ENCODE data around the gene INAFM1. TPM values are rescaled to one million over a fixed set of nuclear protein-coding genes. Genes with fewer than 3 reads are reported as not detected.

INAFM1 gene
- total RNA-seq, 1 donor: 2.5 TPM

DNA sequence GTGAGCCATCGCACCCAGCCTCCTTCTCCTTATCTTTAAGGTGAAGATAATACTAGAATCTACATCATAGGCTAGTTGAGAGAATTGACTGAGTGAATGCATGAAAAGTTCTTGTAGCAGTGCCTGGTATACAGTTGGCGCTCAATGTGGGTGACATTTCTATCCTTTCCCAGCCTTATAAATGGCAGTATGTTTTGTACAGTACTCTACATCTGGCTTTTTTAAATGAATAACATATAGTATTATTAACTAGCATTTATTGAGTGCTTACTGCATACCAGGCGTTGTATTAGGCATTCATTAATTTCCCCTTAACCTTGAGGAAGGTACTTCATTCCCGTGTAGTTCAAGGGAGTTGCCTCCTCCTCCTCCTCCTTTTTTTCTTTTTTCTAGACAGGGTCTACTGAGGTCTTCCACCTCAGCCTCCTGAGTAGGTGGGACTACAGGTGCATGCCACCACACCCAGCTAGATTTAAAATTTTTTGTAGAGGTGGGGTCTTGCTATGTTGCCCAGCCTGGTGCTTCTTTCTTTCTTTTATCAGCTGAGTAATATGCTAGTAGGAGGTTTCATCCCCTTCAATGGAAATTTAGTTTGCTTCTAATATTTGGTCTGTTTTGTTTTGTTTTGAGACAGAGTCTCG is 37.8 kb downstream of the INAFM1 start:
- DNase-seq (ENCODE audit: insufficient read length, low spot score, missing footprints): no peak
- Histone ChIP-seq H3K9me3 (ENCODE audit: low read depth, low read length) (no peaks in the 10 kb centered on the region), H3K27ac (ENCODE audit: low read depth, low read length) (no peak overlapping the region), H2AFZ (ENCODE audit: low read length) (no peak overlapping the region), H3K4me1 (ENCODE audit: insufficient read depth, low read length) (peaks cover 14% of the 10 kb centered on the region), H3K27me3 (ENCODE audit: insufficient read depth, low read length) (no peaks in the 10 kb centered on the region), H4K20me1 (ENCODE audit: insufficient read depth, low read length) (no peaks in the 10 kb centered on the region), H3K79me2 (ENCODE audit: insufficient read depth, low read length) (no peaks in the 10 kb centered on the region), H3K4me2 (ENCODE audit: insufficient read depth, low read length) (no peak overlapping the region), H3K4me3 (ENCODE audit: insufficient read depth, low read length) (no peak overlapping the region), H3K36me3 (ENCODE audit: insufficient read depth, low read length) (no peaks in the 10 kb centered on the region)
- TF ChIP-seq, protein P1, sequence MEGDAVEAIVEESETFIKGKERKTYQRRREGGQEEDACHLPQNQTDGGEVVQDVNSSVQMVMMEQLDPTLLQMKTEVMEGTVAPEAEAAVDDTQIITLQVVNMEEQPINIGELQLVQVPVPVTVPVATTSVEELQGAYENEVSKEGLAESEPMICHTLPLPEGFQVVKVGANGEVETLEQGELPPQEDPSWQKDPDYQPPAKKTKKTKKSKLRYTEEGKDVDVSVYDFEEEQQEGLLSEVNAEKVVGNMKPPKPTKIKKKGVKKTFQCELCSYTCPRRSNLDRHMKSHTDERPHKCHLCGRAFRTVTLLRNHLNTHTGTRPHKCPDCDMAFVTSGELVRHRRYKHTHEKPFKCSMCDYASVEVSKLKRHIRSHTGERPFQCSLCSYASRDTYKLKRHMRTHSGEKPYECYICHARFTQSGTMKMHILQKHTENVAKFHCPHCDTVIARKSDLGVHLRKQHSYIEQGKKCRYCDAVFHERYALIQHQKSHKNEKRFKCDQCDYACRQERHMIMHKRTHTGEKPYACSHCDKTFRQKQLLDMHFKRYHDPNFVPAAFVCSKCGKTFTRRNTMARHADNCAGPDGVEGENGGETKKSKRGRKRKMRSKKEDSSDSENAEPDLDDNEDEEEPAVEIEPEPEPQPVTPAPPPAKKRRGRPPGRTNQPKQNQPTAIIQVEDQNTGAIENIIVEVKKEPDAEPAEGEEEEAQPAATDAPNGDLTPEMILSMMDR (IDR thresholded peaks at IDR 0.05; ENCODE audit: extremely low read depth, low read depth, low read length): no peak

DNA sequence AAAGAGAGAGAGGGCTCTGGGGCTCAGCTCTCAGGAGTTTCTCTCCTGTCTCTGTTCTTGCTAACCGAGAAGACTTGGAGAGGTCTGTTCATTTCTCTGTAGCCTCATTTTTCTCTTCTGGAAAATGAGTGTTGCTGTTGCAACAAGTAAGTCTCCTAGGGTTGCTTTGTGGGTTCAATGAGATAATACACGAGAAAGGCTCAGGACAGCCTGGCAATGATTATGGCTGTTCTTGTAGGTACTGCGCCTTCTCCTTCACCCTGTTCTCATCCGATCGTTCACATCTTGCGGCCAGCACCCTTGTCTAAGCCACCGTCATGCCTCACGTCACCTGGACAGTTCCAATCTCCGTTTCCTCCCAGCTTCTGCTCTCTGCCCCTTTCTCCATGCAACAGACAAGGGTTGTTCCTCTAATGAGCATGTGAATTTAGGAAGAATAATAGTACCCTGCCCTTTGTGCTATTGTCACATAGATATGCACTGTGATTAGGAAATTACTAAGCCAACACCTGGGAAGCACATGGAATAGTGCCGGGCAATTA is 39.1 kb downstream of the INAFM1 start:
- H3K27me3 ChIP-seq (ENCODE audit: insufficient read depth, low read length): no peaks in the 10 kb centered on the region
- no peak overlapping the region for H3K4me2 ChIP-seq (ENCODE audit: insufficient read depth, low read length)
- H3K4me1 ChIP-seq (ENCODE audit: insufficient read depth, low read length): peaks cover 13% of the 10 kb centered on the region
- H3K36me3 ChIP-seq (ENCODE audit: insufficient read depth, low read length): no peaks in the 10 kb centered on the region
- no peak overlapping the region for H3K4me3 ChIP-seq (ENCODE audit: insufficient read depth, low read length)
- H3K79me2 ChIP-seq (ENCODE audit: insufficient read depth, low read length): no peaks in the 10 kb centered on the region
- no peaks in the 10 kb centered on the region for H3K9me3 ChIP-seq (ENCODE audit: low read depth, low read length)
- no peak for DNase-seq (ENCODE audit: insufficient read length, low spot score, missing footprints)
- H4K20me1 ChIP-seq (ENCODE audit: insufficient read depth, low read length): no peaks in the 10 kb centered on the region
- H3K27ac ChIP-seq (ENCODE audit: low read depth, low read length): no peak overlapping the region
- no peak overlapping the region for H2AFZ ChIP-seq (ENCODE audit: low read length)
- TF ChIP-seq, protein P1 (IDR thresholded peaks at IDR 0.05; ENCODE audit: extremely low read depth, low read depth, low read length): no peak

DNA sequence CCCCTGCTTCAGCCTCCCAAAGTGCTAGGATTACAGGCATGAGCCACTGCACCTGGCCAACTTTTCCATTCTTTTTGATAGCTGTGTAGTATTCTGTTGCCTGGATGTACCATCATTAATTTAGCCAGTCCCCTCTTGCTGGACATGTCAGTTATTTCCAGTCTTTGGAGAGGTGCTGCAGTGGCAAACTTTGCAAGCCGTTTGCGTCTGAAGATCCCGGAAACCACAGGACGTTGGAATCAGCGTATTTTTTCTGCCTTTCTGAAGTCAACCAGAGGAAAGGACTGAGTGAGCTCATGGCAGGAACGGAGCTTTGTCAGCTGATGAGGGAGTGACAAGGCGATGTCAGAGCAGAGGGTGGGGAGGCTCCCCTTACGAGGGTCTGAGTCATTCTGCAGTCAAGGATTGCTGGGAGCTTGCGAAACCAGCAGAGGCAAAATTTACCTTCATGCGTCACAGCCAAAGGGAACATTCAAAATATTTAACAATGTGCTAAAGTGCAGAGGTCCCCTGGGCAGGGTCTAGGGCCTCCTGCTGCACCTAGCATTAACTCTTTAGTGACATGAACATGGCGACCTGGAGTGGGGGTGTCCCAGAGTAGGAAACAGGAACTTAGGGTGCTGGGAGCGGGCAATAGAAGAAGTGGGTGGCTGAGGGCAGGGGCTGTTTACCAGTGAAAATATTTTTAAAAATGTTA is 40.6 kb downstream of the INAFM1 start:
- Histone ChIP-seq H3K27ac (ENCODE audit: low read depth, low read length) (no peak overlapping the region), H3K4me2 (ENCODE audit: insufficient read depth, low read length) (peak overlapping the region; percentile 30), H3K27me3 (ENCODE audit: insufficient read depth, low read length) (no peaks in the 10 kb centered on the region), H3K4me3 (ENCODE audit: insufficient read depth, low read length) (no peak overlapping the region), H3K4me1 (ENCODE audit: insufficient read depth, low read length) (peaks cover 4% of the 10 kb centered on the region), H4K20me1 (ENCODE audit: insufficient read depth, low read length) (no peaks in the 10 kb centered on the region), H2AFZ (ENCODE audit: low read length) (no peak overlapping the region), H3K36me3 (ENCODE audit: insufficient read depth, low read length) (no peaks in the 10 kb centered on the region), H3K79me2 (ENCODE audit: insufficient read depth, low read length) (no peaks in the 10 kb centered on the region), H3K9me3 (ENCODE audit: low read depth, low read length) (no peaks in the 10 kb centered on the region)
- TF ChIP-seq, protein P1 (IDR thresholded peaks at IDR 0.05; ENCODE audit: extremely low read depth, low read depth, low read length): no peak
- peak; percentile 97 for DNase-seq (ENCODE audit: insufficient read length, low spot score, missing footprints)

DNA sequence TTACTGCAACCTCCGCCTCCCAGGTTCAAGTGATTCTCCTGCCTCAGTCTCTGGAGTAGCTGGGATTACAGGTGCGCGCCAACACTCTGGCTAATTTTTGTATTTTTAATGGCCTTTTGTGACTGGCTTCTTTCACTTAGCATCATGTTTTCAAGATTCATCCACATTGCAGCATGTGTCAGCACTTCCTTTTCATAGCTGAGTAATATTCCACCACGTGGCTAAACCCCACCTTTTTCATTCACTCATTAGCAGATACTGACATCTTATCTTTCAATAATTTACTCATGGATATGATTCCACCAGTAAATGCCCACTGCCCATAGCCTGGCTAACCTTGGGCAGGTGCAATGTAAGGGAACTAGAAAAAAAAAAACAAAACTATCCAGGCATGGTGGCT is 41.8 kb downstream of the INAFM1 start:
- no peak overlapping the region for H3K4me3 ChIP-seq (ENCODE audit: insufficient read depth, low read length)
- H3K9me3 ChIP-seq (ENCODE audit: low read depth, low read length): no peaks in the 10 kb centered on the region
- peaks cover 4% of the 10 kb centered on the region for H3K4me1 ChIP-seq (ENCODE audit: insufficient read depth, low read length)
- TF ChIP-seq, protein P1 (IDR thresholded peaks at IDR 0.05; ENCODE audit: extremely low read depth, low read depth, low read length): no peak
- no peaks in the 10 kb centered on the region for H3K79me2 ChIP-seq (ENCODE audit: insufficient read depth, low read length)
- no peak overlapping the region for H2AFZ ChIP-seq (ENCODE audit: low read length)
- no peak overlapping the region for H3K4me2 ChIP-seq (ENCODE audit: insufficient read depth, low read length)
- H4K20me1 ChIP-seq (ENCODE audit: insufficient read depth, low read length): no peaks in the 10 kb centered on the region
- H3K27ac ChIP-seq (ENCODE audit: low read depth, low read length): no peak overlapping the region
- H3K36me3 ChIP-seq (ENCODE audit: insufficient read depth, low read length): no peaks in the 10 kb centered on the region
- H3K27me3 ChIP-seq (ENCODE audit: insufficient read depth, low read length): no peaks in the 10 kb centered on the region
- no peak for DNase-seq (ENCODE audit: insufficient read length, low spot score, missing footprints)
